WERI-Rb-1 (cell line): ENCODE data around the gene NIPA2.
A peak's percentile ranks its signal among the peaks of the same experiment; 100 is the strongest.

Experiments
- DNase-seq: peaks from one replicate; pipeline ENCODE4 v3.0.0-alpha.2; 2020
- H3K27ac ChIP-seq: fragments of 250-450 bp; sonication (Bioruptor Pico); 2 replicates; pipeline ENCODE4 v1.5.1; 2020; ENCODE audit warnings: mild to moderate bottlenecking, moderate library complexity
- H3K27me3 ChIP-seq: fragments of 250-450 bp; sonication (Bioruptor Pico); 2 replicates; pipeline ENCODE4 v1.5.1; 2021; ENCODE audit warnings: mild to moderate bottlenecking, low read depth, moderate library complexity; ENCODE audit not compliant: insufficient read depth, severe bottlenecking
- H3K36me3 ChIP-seq: fragments of 250-450 bp; sonication (Bioruptor Pico); 2 replicates; pipeline ENCODE4 v1.5.1; 2020; ENCODE audit warnings: mild to moderate bottlenecking, moderate library complexity
- H3K4me3 ChIP-seq: 2 replicates; pipeline ENCODE4 v1.5.1; 2011; ENCODE audit warnings: low read depth, mild to moderate bottlenecking, control low read depth, low read length
- H3K9me3 ChIP-seq: fragments of 250-450 bp; sonication (Bioruptor Pico); 2 replicates; pipeline ENCODE4 v1.5.1; 2021; ENCODE audit warnings: mild to moderate bottlenecking, moderate library complexity; ENCODE audit not compliant: severe bottlenecking
- CTCF ChIP-seq: IDR thresholded peaks from 2 replicates; pipeline ENCODE4 v1.5.1; 2011; ENCODE audit warnings: low read depth, mild to moderate bottlenecking, control low read depth, inconsistent platforms, low read length

NIPA2 gene

GRCh38 chr15:22838292-22839042 lies at the start of gene NIPA2:
NIPA2 (plus strand) TSS chr15:22838666; CDS start chr15:22851732, 13,066 bp downstream.
- peak; percentile 98 for DNase-seq
- peak within 1 kb of the TSS; percentile 89 for H3K4me3 ChIP-seq
- H3K9me3 ChIP-seq = no peaks in the 10 kb centered on the region
- peaks cover 11% of the 10 kb centered on the region for H3K36me3 ChIP-seq
- H3K27ac ChIP-seq = peak within 1 kb of the TSS; percentile 85
- H3K27me3 ChIP-seq = no peaks in the 10 kb centered on the region
- TF ChIP-seq CTCF = no peak

DNA sequence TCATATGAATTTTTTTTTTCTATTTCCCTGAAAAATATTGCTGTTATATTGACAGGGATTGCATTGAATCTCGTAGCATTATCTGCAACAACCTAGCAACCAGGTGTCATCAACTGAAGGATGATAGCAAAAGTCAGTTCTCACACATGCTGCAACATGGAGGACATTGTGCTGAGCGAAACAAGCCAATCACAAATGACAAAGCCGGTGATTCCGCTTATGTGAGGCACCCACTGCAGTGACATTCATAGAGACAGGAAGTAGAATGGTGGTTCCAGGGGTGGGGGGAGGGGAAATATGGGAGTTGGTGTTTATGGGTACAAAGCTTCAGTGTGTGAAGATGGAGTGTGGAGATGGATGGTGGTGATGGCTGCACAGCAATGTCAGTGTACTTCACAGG lies 44.4 kb upstream of the NIPA2 start:
- H3K27me3 ChIP-seq = no peaks in the 10 kb centered on the region
- H3K36me3 ChIP-seq = peaks cover 5% of the 10 kb centered on the region
- no peak for DNase-seq
- no peak overlapping the region for H3K27ac ChIP-seq
- H3K4me3 ChIP-seq = no peak overlapping the region
- H3K9me3 ChIP-seq = no peaks in the 10 kb centered on the region
- TF ChIP-seq CTCF = no peak

- no peak overlapping the region for H3K4me3 ChIP-seq
- H3K27ac ChIP-seq = no peak overlapping the region
- no peaks in the 10 kb centered on the region for H3K27me3 ChIP-seq
- H3K9me3 ChIP-seq = no peaks in the 10 kb centered on the region
- DNase-seq = no peak
- no peaks in the 10 kb centered on the region; the same call in 1 of the 2 replicates for H3K36me3 ChIP-seq
- no peak for TF ChIP-seq CTCF
Observed at GRCh38 chr15:22794621-22795167, 43.8 kb upstream of the NIPA2 start.

- no peak overlapping the region for H3K4me3 ChIP-seq
Observed at GRCh38 chr15:22795206-22796063, 43.0 kb upstream of the NIPA2 start.

DNA sequence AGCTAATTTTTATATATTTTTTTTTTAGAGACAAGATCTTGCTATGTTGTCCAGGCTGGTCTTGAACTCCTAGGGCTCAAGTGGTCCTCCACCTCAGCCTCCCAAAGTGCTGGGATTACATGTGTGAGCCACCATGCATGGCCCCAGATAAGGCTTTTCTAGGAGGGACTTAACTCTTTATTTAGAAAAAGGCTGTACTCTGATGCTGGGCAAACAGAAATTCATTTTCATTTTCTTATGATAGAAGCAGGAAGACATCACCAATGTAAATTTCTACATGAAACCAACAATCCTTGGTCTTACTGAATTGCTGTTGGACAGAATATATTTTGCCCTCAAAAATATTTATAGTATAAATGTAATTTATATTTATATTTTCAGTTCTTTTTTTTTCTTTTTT lies 42.4 kb upstream of the NIPA2 start:
- TF ChIP-seq CTCF = no peak
- Histone ChIP-seq H3K9me3 (no peaks in the 10 kb centered on the region), H3K27me3 (no peaks in the 10 kb centered on the region), H3K36me3 (no peaks in the 10 kb centered on the region), H3K4me3 (no peak overlapping the region), H3K27ac (no peak overlapping the region)
- no peak for DNase-seq

More at GRCh38 chr15:22795206-22796063, 43.0 kb upstream of the NIPA2 start:
- TF ChIP-seq CTCF = no peak
- no peaks in the 10 kb centered on the region for H3K9me3 ChIP-seq
- no peaks in the 10 kb centered on the region for H3K36me3 ChIP-seq
- no peak for DNase-seq
- no peak overlapping the region for H3K27ac ChIP-seq
- H3K27me3 ChIP-seq = no peaks in the 10 kb centered on the region
